DMS114 treated with DMSO at 0.1 percent for 48 hours (cell line): ENCODE measurements around the gene DISP2.

Experiments
- DNase-seq: peaks from one replicate; lab custom pipeline; 2025; ENCODE audit not compliant: unreplicated experiment; lab: John Stamatoyannopoulos, UW

The DISP2 gene

GRCh38 chr15:40358471-40359353 lies 693 bp downstream of the DISP2 start:
- no peak for DNase-seq

GRCh38 chr15:40360015-40360414 lies 2.0 kb downstream of the DISP2 start:
- DNase-seq, result no peak

GRCh38 chr15:40361640-40362039 lies 3.6 kb downstream of the DISP2 start:
- DNase-seq, result no peak

GRCh38 chr15:40363611-40364010 lies 5.6 kb downstream of the DISP2 start:
- DNase-seq, result no peak

- no peak for DNase-seq
These were observed 6.2 kb downstream of the DISP2 start for GRCh38 chr15:40364251-40364650.

GRCh38 chr15:40365016-40365415 lies 7.0 kb downstream of the DISP2 start:
- no peak for DNase-seq

GRCh38 chr15:40365624-40366456 lies 7.8 kb downstream of the DISP2 start:
- no peak for DNase-seq

GRCh38 chr15:40366457-40367370 lies 8.7 kb downstream of the DISP2 start:
- DNase-seq, result no peak

GRCh38 chr15:40367371-40367685 lies 9.3 kb downstream of the DISP2 start:
- no peak for DNase-seq

- DNase-seq, result no peak
These were observed 9.9 kb downstream of the DISP2 start for GRCh38 chr15:40367686-40368611.

GRCh38 chr15:40368719-40369473 lies 10.9 kb downstream of the DISP2 start:
- DNase-seq, result no peak

GRCh38 chr15:40369474-40369869 lies 11.5 kb downstream of the DISP2 start:
- DNase-seq, result no peak

GRCh38 chr15:40369971-40370370 lies 12.0 kb downstream of the DISP2 start:
- no peak for DNase-seq

- no peak for DNase-seq
These were observed 15.0 kb downstream of the DISP2 start for GRCh38 chr15:40372981-40373380.

- DNase-seq, result no peak
These were observed 19.6 kb downstream of the DISP2 start for GRCh38 chr15:40377606-40378005.

- no peak for DNase-seq
These were observed 21.4 kb downstream of the DISP2 start for GRCh38 chr15:40379374-40379773.

GRCh38 chr15:40379853-40380252 lies 21.8 kb downstream of the DISP2 start:
- no peak for DNase-seq

- DNase-seq, result no peak
These were observed 22.6 kb downstream of the DISP2 start for GRCh38 chr15:40380636-40381035.

GRCh38 chr15:40381818-40382529 lies 24.0 kb downstream of the DISP2 start:
- no peak for DNase-seq
